IMR-90 (cell line): ENCODE data around the gene ANKRD10. TPM values are rescaled to one million over a fixed set of nuclear protein-coding genes. Genes with fewer than 3 reads are reported as not detected.

Source experiments
- CTCF ChIP-seq: conservative IDR thresholded peaks from 2 replicates; pipeline ENCODE4 v1.5.1; 2012; ENCODE audit warnings: mild to moderate bottlenecking, low read depth, low read length, improper control_type of control experiment
- NFE2L2 ChIP-seq: fragments of 150-350 bp; IDR thresholded peaks from 2 replicates; pipeline ENCODE4 v1.6.1; 2016; ENCODE audit warnings: low read depth, mild to moderate bottlenecking, low read length
- SMC3 ChIP-seq: fragments of 150-350 bp; IDR thresholded peaks from 2 replicates; pipeline ENCODE4 v1.6.1; 2016; ENCODE audit warnings: low read depth, mild to moderate bottlenecking, antibody characterized with exemption, low read length, moderate library complexity
- polyA plus RNA-seq, 3 experiments: library from polyadenylated mRNA; depleted of rRNA; stranded (reverse); fragments of >200 nt; gene quantifications; 2 replicates each; pipeline ENCODE4 v1.2.3, GENCODE V29; 2012; ENCODE audit warnings: low replicate concordance in 1 of 3
- total RNA-seq: library from RNA; depleted of rRNA; stranded (reverse); fragments of >200 nt; gene quantifications from 2 replicates; pipeline ENCODE4 v1.2.3, GENCODE V29; 2012

Gene ANKRD10
- total and polyA plus RNA-seq, 2 of the 4 experiments (the other 2 are of a cell fraction) = 18.3 to 31.1 TPM

DNA sequence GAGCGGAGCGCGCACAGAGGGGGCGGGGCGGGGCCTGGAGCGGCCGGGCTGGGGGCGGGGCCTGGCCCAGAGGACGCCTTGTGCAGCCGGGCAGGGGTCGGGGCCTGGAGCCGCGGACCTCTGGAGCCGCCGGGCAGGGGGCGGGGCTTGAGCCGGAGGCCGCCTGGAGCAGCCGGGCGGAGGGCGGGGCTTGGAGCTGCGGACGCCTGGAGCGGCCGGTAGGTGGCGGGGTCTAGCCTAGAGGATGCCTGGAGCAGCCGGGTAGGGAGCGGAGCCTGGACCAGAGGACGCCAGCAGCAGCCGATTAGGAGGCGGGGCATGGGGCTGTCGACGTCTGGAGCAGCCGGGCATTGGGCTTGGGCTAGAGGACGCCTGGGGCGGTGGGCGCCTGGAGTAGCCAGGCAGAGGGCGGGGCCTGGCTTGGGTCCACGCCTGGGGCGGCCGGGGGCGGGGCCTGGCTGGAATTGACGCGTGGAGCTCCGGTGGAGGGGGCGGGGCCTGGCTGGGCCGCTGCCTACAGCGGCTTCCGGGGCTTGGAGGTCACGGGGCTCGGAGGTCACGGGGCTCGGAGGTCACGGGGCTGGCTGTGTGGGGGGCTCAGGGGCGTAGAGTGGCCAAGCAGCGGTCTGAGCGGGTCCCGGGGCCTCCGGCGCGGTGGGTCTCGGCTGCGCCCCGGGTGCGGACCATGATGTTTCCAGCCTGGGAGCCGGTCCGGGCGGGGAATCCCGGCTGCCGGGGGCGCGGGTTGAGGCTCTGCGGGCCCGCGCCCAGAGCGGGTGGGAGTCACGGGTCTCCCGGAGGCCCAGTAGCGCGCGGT, at the start of gene ANKRD10 (continued):
- no peak for TF ChIP-seq NFE2L2
- peak; percentile 94 for TF ChIP-seq CTCF
- TF ChIP-seq SMC3 = peak; percentile 62
